GM13977 (cell line): ENCODE results near the gene RECQL5.
A peak's percentile ranks its signal among the peaks of the same experiment; 100 is the strongest.

Experiments
- DNase-seq: peaks from one replicate; pipeline ENCODE4 v3.0.0; 2012; ENCODE audit warnings: low spot score
- in situ Hi-C: fragments of 300-500 bp; cut with MboI; formaldehyde crosslinking; loops from one replicate; pipeline ENCODE4 v1.12.0; 2022; ENCODE audit warnings: low sequenced_read_pairs, low pct_unique_long_range_greater_than_20kb, mixed read lengths, inconsistent platforms; ENCODE audit not compliant: unreplicated experiment
- TF ChIP-seq, protein P1 (sequence below): IDR thresholded peaks from 2 replicates; pipeline ENCODE4 v1.5.1; 2012; ENCODE audit warnings: mild to moderate bottlenecking, control low read depth; ENCODE audit not compliant: insufficient read depth; ENCODE audit errors: extremely low read depth, missing control alignments

The RECQL5 gene

DNA sequence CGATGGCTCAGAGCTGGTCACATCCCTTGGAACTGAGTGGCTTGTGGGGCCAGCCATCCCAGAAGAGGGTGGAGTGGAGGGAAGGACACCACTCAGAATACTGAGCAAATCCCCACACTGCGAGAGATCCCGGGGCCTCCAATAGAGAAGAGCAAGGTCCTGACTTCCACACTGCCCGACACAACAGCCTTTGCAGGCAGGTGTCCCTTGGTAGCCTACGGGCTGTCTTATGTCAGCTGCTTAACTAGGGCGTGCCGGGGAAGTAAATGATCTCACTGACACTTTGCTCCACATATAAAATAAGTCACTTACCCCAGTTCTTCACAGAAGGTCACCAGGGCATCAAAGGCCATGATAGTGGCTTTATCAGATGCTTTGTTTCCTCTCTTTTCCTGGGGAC, 16.1 kb downstream of the RECQL5 start:
- TF ChIP-seq, protein P1, sequence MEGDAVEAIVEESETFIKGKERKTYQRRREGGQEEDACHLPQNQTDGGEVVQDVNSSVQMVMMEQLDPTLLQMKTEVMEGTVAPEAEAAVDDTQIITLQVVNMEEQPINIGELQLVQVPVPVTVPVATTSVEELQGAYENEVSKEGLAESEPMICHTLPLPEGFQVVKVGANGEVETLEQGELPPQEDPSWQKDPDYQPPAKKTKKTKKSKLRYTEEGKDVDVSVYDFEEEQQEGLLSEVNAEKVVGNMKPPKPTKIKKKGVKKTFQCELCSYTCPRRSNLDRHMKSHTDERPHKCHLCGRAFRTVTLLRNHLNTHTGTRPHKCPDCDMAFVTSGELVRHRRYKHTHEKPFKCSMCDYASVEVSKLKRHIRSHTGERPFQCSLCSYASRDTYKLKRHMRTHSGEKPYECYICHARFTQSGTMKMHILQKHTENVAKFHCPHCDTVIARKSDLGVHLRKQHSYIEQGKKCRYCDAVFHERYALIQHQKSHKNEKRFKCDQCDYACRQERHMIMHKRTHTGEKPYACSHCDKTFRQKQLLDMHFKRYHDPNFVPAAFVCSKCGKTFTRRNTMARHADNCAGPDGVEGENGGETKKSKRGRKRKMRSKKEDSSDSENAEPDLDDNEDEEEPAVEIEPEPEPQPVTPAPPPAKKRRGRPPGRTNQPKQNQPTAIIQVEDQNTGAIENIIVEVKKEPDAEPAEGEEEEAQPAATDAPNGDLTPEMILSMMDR: no peak
- DNase-seq: no peak
- in situ Hi-C loops: no loop called here

DNA sequence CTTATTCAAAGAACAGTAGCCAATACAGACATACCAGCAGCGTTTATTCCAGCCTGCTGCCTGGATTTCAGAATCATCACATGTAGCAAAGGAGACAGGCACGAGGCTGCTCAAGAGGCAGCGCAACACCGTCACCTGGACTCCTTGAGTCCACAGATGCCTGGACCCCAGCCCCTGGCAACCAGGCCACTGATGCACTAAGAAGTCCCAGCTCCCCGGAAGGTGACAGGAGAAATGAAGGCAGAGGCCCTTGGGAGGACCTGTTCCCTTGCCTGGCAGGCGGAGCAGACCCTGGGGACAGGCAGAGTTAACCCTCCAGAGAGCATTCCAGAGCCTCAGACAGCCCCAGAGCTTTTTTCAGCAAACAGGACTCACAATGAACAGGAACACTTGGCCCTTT, 17.3 kb downstream of the RECQL5 start:
- no peak for DNase-seq
- TF ChIP-seq, protein P1: no peak
- in situ Hi-C loops: no loop called here

DNA sequence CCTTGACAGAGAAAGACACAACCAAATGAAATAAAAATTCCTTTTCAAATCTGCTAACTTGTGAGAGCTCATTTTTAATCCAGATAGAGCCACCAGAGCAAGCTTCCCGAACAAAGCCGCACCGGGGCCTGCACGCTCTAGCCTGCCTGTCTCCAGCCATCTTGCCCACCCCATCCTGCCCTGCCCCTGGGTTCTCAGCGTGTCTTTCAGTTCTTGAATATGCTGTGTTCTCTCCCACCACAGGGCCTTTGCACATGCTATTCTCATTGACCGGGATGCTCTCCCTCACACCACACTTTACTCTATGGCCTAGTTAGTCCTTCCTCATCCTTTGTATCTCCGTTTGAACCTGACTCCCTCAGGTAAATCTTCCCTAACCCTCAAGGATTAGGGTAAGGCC, 19.0 kb downstream of the RECQL5 start:
- TF ChIP-seq, protein P1: no peak
- no peak for DNase-seq
- in situ Hi-C loops: no loop called here

GRCh38 chr17:75647061-75647460, 19.9 kb downstream of the RECQL5 start:
- no peak for DNase-seq
- TF ChIP-seq, protein P1: no peak
- in situ Hi-C loops: no loop called here

DNA sequence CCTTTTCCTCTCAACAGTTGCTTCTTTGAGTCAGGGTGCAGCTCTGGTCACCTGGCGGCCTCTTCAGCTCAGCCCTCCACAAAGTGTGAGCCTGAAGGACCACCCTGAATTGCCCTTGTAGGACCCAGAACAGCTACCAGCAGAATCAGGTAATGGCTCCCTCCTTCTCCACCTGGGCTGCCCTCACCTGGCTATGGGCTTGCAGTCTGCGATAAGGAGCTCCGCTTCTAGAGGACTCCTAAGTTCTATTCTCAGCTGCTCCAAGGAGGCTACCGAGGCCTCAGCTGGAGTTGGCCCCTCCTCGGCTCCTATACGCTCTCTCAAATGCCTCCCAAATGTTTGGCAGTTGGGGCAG, 20.3 kb downstream of the RECQL5 start:
- in situ Hi-C loops: no loop called here
- DNase-seq: no peak
- TF ChIP-seq, protein P1: no peak

DNA sequence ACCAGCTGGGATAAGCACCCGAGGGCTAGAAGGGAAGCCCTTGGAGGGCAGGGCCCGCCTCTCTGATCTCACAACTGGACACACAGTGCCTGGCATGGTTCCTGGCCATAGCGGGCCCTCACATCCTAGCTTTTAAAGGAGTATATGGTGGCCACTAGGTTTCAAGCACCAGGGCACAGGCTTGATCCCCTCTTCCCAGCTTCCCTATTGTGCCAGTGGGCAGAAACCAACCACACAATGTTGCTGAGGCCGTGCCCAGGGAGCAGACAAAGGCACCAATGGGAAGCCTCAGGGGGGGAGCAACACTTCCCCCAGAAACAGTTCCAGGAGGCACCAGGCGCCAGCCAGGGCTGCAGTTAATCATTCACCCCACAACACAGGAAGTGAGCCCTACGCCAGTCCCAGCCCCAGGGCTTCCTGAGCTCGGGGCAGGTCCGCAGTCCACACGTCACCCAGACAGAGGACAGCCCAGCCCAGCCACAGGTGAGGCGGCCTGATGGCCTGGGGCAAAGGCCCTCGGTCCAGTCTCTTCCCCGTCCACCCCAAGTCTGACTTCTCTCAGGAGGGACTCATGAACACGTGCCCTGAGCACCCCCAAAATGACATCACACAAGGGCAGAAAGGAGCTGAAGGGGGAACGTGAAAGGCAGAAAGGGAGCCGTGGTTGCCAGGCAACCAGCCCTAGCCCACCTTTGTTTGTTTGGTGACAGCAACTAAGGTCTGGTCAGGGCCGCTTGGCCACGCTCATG, 20.9 kb downstream of the RECQL5 start:
- DNase-seq: peak; percentile 69
- TF ChIP-seq, protein P1: no peak
- in situ Hi-C loops: no loop called here
